Thoracic aorta endothelial cell (primary cell): Measurements from ENCODE around the gene TGFB3. TPM values are rescaled to one million over a fixed set of nuclear protein-coding genes. Genes with fewer than 3 reads are reported as not detected.

ENCODE experiments used
- total RNA-seq: library from RNA; depleted of rRNA; stranded (reverse); fragments of >200 nt; gene quantifications from 2 replicates; pipeline ENCODE4 v1.2.3, GENCODE V29; 2012

TGFB3 gene
- 3.6 and 4.1 TPM in 2 replicates for total RNA-seq

DNA sequence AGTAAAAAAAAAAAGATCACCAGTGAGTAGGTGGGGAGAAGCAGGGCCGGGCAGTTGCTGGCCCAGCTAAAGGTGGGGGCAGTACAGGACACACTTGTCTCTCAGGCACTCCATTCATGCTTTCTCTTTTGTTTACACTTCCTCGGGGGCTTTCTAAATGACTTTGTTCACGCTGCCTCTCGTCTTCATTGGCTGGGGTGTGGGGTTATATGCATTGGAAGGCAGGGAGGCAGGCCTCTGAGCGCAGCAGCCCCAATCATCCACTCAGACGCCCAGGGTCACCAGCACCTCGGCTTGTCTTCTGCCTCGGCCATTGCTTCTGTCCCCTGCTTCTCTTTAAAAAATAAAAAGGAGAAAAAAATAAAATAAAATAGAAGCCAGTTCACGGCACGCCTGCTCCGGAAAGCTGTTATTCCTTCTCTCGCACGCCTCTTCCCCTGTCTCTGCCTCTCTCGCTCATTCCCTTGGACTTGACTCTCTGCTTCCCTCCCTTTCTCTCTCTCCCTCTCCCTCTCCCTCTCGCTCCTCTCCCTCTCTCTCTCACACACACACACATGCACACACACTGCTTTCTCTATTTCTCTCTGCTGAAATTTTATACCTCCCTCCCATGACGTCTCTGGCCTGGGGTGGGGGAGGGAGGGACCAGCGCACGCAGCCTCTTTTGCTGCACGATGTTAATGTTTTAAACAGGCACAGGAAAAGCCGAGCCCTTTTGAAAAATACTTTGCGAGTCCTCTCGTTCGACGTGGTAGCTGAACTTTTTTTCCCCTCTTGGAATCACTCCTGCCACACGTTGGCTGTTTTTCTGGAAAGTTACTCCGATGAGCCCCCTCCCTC is at the start of gene TGFB3:
Gene TGFB3 (minus strand): TSS at position 570 of the 840 bp plus-strand sequence. CDS start 1,102 bp downstream, outside the sequence.

GRCh38 chr14:75985618-75986438 is 4.0 kb upstream of the TGFB3 start, which contains the start of gene IFT43:
TSS of gene IFT43 (plus strand) at chr14:75985763. CDS start at chr14:75985787, 24 bp downstream.

Other genes starting within 250 kb of the TGFB3 start
- gene IFT43, start 3.8 kb upstream of the TGFB3 start, total RNA-seq, result 20.5 and 26.9 TPM in 2 replicates
- gene GPATCH2L, start 169.9 kb upstream of the TGFB3 start, total RNA-seq, result 51.5 and 54.3 TPM in 2 replicates